SJSA1 (cell line): ENCODE measurements around the gene RDM1. TPM values are rescaled to one million over a fixed set of nuclear protein-coding genes. Genes with fewer than 3 reads are reported as not detected.

Source experiments
- DNase-seq, 2 experiments: peaks; one replicate each; pipeline ENCODE4 v3.0.0-alpha.2; 2015 to 2020; ENCODE audit warnings: low spot score in 2 of 2, low read depth in 1 of 2
- H3K27ac ChIP-seq: fragments of 250-450 bp; sonication (Bioruptor Pico); 2 replicates; pipeline ENCODE4 v1.5.1; 2020; ENCODE audit warnings: mild to moderate bottlenecking, moderate library complexity
- H3K27me3 ChIP-seq: fragments of 250-450 bp; sonication (Bioruptor Pico); replicated peaks from 2 replicates; pipeline ENCODE4 v1.5.1; 2020; ENCODE audit warnings: mild to moderate bottlenecking, moderate library complexity
- H3K36me3 ChIP-seq: fragments of 250-450 bp; sonication (Bioruptor Pico); 2 replicates; pipeline ENCODE4 v1.5.1; 2020; ENCODE audit warnings: mild to moderate bottlenecking
- H3K4me1 ChIP-seq: fragments of 250-450 bp; sonication (Bioruptor Pico); replicated peaks from 2 replicates; pipeline ENCODE4 v1.6.1; 2021; ENCODE audit warnings: mild to moderate bottlenecking
- H3K4me3 ChIP-seq: fragments of 250-450 bp; sonication (Bioruptor Pico); 2 replicates; pipeline ENCODE4 v1.5.1; 2020; ENCODE audit warnings: mild to moderate bottlenecking
- H3K9me3 ChIP-seq: fragments of 250-450 bp; sonication (Bioruptor Pico); replicated peaks from 2 replicates; pipeline ENCODE4 v1.5.1; 2020; ENCODE audit warnings: mild to moderate bottlenecking
- total RNA-seq: library from RNA; depleted of rRNA; stranded (reverse); fragments of >200 nt; shearing (Covaris generic); gene quantifications from 2 replicates; pipeline ENCODE4 v1.2.3, GENCODE V29; 2014

Gene RDM1
- total RNA-seq, 1 experiment from 2014 or later = 0.11 TPM

- Histone ChIP-seq H3K4me3 (no peak overlapping the region), H3K4me1 (no peaks in the 10 kb centered on the region), H3K27ac (no peak overlapping the region), H3K27me3 (no peaks in the 10 kb centered on the region), H3K9me3 (no peaks in the 10 kb centered on the region), H3K36me3 (no peaks in the 10 kb centered on the region)
- no peak for DNase-seq
These were observed 11.9 kb downstream of the RDM1 start for GRCh38 chr17:35918665-35919064.

- H3K4me3 ChIP-seq = no peak overlapping the region
- H3K27ac ChIP-seq = no peak overlapping the region
- no peak for DNase-seq
- no peaks in the 10 kb centered on the region for H3K9me3 ChIP-seq
- H3K36me3 ChIP-seq = no peaks in the 10 kb centered on the region
- no peaks in the 10 kb centered on the region for H3K4me1 ChIP-seq
- H3K27me3 ChIP-seq = no peaks in the 10 kb centered on the region
These were observed 12.9 kb downstream of the RDM1 start for GRCh38 chr17:35917519-35918213.

DNA sequence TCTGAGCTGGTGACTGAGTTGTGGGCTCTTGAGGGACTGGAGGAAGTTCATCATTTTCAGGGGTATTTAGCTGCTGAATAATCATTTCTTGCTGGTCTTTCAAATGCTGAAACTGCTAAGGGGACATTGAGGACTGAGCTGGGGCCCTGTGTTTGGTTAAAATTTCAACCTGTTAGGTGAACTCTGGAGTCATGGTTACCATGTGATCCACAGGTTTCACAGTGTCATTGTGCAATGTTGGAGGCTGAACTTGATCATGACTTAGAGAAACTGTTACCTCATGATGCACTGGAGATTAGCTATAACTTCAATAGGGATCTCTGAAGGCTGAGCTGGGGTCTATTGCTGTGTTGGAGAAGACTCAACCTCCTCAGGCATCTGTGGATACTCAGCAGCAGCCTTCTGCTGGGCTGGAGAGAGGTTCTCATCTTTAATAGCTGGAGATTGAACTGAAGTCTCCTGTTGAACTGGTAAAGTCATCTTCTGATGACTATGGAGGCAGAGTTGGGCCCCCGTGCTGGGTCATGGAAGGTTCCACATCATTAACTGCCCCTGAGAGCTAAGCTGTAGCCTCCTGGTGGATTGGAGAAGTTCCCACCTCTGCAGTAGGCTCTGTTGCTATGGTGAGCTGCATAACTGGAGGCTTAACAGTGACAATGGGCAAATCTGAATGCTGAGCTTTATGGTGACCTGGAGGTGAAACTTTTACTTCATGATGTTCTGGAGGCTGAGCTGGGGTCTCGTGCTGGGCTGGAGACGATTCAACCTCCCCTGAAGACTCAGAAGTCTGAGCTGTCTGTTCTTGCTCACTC lies 15.2 kb downstream of the RDM1 start:
- Histone ChIP-seq H3K9me3 (no peaks in the 10 kb centered on the region), H3K4me3 (no peak overlapping the region), H3K4me1 (no peaks in the 10 kb centered on the region), H3K36me3 (no peaks in the 10 kb centered on the region), H3K27ac (no peak overlapping the region), H3K27me3 (no peaks in the 10 kb centered on the region)
- DNase-seq = no peak

DNA sequence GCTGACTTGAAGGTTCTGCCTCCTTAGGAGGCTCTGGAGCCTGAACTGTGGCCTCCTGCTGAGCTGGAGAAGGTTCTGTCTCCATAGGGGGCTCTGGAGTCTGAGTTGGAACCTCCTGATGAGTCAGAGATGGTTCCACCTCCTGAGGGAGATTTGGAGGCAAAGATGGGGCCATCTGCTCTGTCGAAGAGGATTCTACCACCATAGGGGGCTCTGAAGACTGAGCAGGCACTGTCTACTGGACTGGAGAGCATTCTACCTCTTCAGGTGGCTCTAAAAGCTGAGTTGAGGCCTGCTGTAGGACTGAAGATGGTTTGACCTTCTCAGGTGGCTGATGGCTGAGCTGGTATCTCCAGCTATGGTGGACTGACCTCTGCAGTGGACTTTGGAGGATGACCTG lies 16.2 kb downstream of the RDM1 start:
- Histone ChIP-seq H3K9me3 (no peaks in the 10 kb centered on the region), H3K4me1 (no peaks in the 10 kb centered on the region), H3K4me3 (no peak overlapping the region), H3K27me3 (no peaks in the 10 kb centered on the region), H3K27ac (no peak overlapping the region), H3K36me3 (no peaks in the 10 kb centered on the region)
- no peak for DNase-seq

GRCh38 chr17:35913609-35914008 lies 17.0 kb downstream of the RDM1 start:
- DNase-seq = no peak
- Histone ChIP-seq H3K4me3 (no peak overlapping the region), H3K4me1 (no peaks in the 10 kb centered on the region), H3K27ac (no peak overlapping the region), H3K9me3 (no peaks in the 10 kb centered on the region), H3K36me3 (no peaks in the 10 kb centered on the region), H3K27me3 (no peaks in the 10 kb centered on the region)

DNA sequence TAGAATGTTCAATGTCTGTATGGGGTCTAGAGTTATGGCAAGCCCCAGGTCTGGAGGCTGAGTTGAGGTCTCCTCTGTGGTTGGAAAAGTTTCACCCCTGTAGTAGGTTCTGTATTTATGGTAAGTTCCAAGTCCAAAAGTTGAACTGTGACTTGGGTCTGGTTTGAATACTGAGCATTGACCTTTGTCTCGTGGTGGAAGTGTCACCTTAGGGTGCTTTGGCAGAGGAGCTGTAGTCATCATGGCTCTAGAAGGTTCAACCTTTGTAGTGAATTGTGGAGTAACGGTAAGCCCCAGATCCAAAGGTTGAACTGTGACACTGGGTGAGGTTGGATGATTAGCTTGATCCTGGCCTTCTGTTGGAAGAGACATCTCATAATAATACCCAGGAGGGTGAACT lies 17.6 kb downstream of the RDM1 start:
- no peak for DNase-seq
- Histone ChIP-seq H3K27me3 (no peaks in the 10 kb centered on the region), H3K27ac (no peak overlapping the region), H3K9me3 (no peaks in the 10 kb centered on the region), H3K4me3 (no peak overlapping the region), H3K36me3 (no peaks in the 10 kb centered on the region), H3K4me1 (no peaks in the 10 kb centered on the region)

DNA sequence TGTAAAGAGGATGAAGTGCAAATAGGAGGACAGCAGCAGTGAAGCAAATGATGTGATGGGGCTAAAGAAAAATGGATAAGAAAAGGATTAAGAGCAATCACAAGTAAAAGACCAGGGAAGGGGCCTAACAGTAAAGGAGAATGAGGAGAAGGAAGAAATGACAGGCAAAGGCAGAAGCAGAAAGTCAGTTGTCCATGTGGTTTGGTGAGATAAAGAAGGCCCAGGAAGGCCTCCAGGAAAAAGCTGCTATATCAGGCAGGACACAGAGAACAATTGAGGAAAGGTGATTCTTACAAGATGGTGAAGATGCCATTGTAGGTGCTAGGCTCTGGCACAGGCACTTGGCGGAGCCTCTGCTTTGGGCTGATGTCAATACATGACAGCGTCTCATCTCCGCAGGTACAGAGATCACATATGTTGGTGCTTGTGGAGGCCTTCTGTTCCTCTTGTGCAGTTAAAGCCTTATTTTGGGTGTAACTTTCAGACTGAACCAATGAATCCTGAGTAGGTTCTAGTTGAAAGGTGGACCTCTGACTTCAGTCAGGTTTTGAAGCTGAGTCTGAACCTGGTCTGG lies 18.1 kb downstream of the RDM1 start:
- Histone ChIP-seq H3K36me3 (no peaks in the 10 kb centered on the region), H3K27ac (no peak overlapping the region), H3K4me1 (no peaks in the 10 kb centered on the region), H3K9me3 (no peaks in the 10 kb centered on the region), H3K27me3 (no peaks in the 10 kb centered on the region), H3K4me3 (no peak overlapping the region)
- no peak for DNase-seq

- H3K4me3 ChIP-seq = no peak overlapping the region
- no peak overlapping the region for H3K27ac ChIP-seq
- no peak for DNase-seq
- H3K27me3 ChIP-seq = no peaks in the 10 kb centered on the region
- H3K4me1 ChIP-seq = no peaks in the 10 kb centered on the region
- H3K9me3 ChIP-seq = no peaks in the 10 kb centered on the region
- H3K36me3 ChIP-seq = no peaks in the 10 kb centered on the region
These were observed 21.2 kb downstream of the RDM1 start for GRCh38 chr17:35909408-35909807.

- Histone ChIP-seq H3K4me3 (no peak overlapping the region), H3K4me1 (no peaks in the 10 kb centered on the region)
- no peak for DNase-seq
These were observed 22.9 kb downstream of the RDM1 start for GRCh38 chr17:35907691-35908090.

DNA sequence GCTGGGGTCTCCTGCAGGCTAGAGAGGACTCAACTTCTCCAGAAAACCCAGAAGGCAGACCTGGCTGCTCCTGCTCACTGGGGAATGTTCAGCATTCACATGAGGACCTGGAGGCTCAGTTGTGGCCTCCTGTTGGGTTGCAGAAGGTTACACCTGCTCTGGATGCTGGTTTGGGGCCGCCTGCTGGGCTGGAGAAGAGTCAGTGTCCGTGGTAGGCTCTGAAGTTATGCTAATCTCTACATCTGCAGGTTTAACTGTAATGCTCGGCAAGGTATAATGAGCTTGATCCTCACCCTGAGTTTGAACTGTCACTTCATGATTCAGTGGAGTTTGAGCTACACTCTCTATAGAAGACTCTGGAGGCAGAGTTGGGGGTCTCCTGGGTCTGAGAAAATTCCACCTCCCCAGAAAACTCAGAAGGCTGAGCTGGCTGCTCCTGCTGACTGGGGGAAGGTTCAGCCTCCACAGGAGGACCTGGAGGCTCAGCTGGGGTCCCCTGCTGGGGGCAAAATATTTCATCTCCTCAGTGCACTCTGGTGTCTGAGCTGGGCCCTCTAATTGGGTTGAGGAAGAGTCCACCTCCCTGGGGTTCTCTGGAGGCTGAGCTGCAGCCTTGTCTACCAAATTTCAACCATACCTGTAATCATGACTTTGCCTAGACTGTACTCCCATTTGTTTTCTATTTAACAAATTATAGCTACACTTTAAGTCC lies 23.5 kb downstream of the RDM1 start:
- no peak overlapping the region for H3K27ac ChIP-seq
- H3K27me3 ChIP-seq = no peaks in the 10 kb centered on the region
- no peak overlapping the region for H3K4me3 ChIP-seq
- no peaks in the 10 kb centered on the region for H3K9me3 ChIP-seq
- DNase-seq = no peak
- H3K4me1 ChIP-seq = no peaks in the 10 kb centered on the region
- no peaks in the 10 kb centered on the region for H3K36me3 ChIP-seq

More at GRCh38 chr17:35907691-35908090, 22.9 kb downstream of the RDM1 start:
- Histone ChIP-seq H3K27me3 (no peaks in the 10 kb centered on the region), H3K27ac (no peak overlapping the region), H3K9me3 (no peaks in the 10 kb centered on the region), H3K36me3 (no peaks in the 10 kb centered on the region)

- Histone ChIP-seq H3K9me3 (no peaks in the 10 kb centered on the region), H3K27me3 (no peaks in the 10 kb centered on the region), H3K4me3 (no peak overlapping the region), H3K27ac (no peak overlapping the region), H3K4me1 (no peaks in the 10 kb centered on the region), H3K36me3 (no peaks in the 10 kb centered on the region)
- DNase-seq = no peak
These were observed 24.2 kb downstream of the RDM1 start for GRCh38 chr17:35906191-35906925.

DNA sequence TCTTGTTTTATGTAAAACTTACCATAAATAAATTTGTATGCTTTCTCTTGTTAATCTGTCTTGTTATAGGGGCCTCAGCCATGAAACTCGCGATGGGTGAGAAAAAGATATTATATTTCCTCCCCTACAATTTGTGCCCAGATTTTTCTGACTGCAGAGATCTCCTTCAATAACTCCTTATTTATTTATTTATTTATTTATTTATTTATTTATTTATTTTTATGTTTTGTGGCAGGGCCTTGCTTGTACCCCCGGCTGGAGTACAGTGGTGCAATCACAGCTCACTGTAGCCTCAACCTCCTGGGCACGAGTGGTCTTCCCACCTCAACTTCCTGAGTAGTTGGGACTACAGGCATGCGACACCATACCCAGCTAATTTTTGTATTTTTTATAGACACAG lies 27.1 kb downstream of the RDM1 start:
- H3K27ac ChIP-seq = no peak overlapping the region
- H3K4me1 ChIP-seq = no peaks in the 10 kb centered on the region
- no peaks in the 10 kb centered on the region for H3K27me3 ChIP-seq
- DNase-seq = no peak
- no peaks in the 10 kb centered on the region for H3K36me3 ChIP-seq
- no peaks in the 10 kb centered on the region for H3K9me3 ChIP-seq
- H3K4me3 ChIP-seq = no peak overlapping the region

- Histone ChIP-seq H3K27ac (no peak overlapping the region), H3K9me3 (no peaks in the 10 kb centered on the region), H3K4me3 (no peak overlapping the region), H3K27me3 (no peaks in the 10 kb centered on the region), H3K4me1 (no peaks in the 10 kb centered on the region), H3K36me3 (no peaks in the 10 kb centered on the region)
- no peak for DNase-seq
These were observed 28.9 kb downstream of the RDM1 start for GRCh38 chr17:35901631-35902175.
